HG03280 (cell line): ENCODE measurements around the gene C6orf62.
"Not testable (repeated sequence)": the region's sequence is repeated elsewhere in the genome, so short reads cannot be mapped to it uniquely, and the experiment has no call there.

Source experiments
- ATAC-seq: cut with Tn5 transposase; IDR thresholded peaks from one replicate; pipeline ENCODE4 v1.9.1; 2021; ENCODE audit warnings: mild to moderate bottlenecking, moderate library complexity; ENCODE audit not compliant: unreplicated experiment

C6orf62 gene

GRCh38 chr6:24702720-24703282 lies 16.2 kb downstream of the C6orf62 start:
- ATAC-seq = no peak

GRCh38 chr6:24699521-24700359 lies 19.2 kb downstream of the C6orf62 start:
- no peak for ATAC-seq

GRCh38 chr6:24696097-24696496 lies 22.9 kb downstream of the C6orf62 start:
- no peak for ATAC-seq

GRCh38 chr6:24695635-24696034 lies 23.3 kb downstream of the C6orf62 start:
- ATAC-seq = peak; percentile 50

GRCh38 chr6:24694198-24694597 lies 24.8 kb downstream of the C6orf62 start:
- ATAC-seq = no peak

GRCh38 chr6:24692848-24693592 lies 25.9 kb downstream of the C6orf62 start:
- ATAC-seq = no peak

- ATAC-seq = no peak
These were observed 26.5 kb downstream of the C6orf62 start for GRCh38 chr6:24692415-24692814.

- ATAC-seq = no peak
These were observed 27.0 kb downstream of the C6orf62 start for GRCh38 chr6:24692003-24692402.

- ATAC-seq = no peak
These were observed 27.4 kb downstream of the C6orf62 start for GRCh38 chr6:24691550-24691949.

- no peak for ATAC-seq
These were observed 28.4 kb downstream of the C6orf62 start for GRCh38 chr6:24690593-24690992.

- no peak for ATAC-seq
These were observed 29.0 kb downstream of the C6orf62 start for GRCh38 chr6:24689964-24690363.

GRCh38 chr6:24686946-24687345 lies 32.0 kb downstream of the C6orf62 start:
- ATAC-seq = no peak

- ATAC-seq = no peak
These were observed 32.5 kb downstream of the C6orf62 start for GRCh38 chr6:24686408-24686807.

GRCh38 chr6:24683297-24684296 lies 35.4 kb downstream of the C6orf62 start:
- ATAC-seq = no peak

- no peak for ATAC-seq
These were observed 38.4 kb downstream of the C6orf62 start for GRCh38 chr6:24680582-24680981.

- not testable (repeated sequence) for ATAC-seq
These were observed 40.1 kb downstream of the C6orf62 start for GRCh38 chr6:24678792-24679352.

- ATAC-seq = no peak
These were observed 45.3 kb downstream of the C6orf62 start for GRCh38 chr6:24673625-24674024.

GRCh38 chr6:24672620-24673182 lies 46.3 kb downstream of the C6orf62 start:
- ATAC-seq = no peak

- not testable (repeated sequence) for ATAC-seq
These were observed 47.9 kb downstream of the C6orf62 start for GRCh38 chr6:24671077-24671476.

GRCh38 chr6:24670492-24670891 lies 48.5 kb downstream of the C6orf62 start:
- not testable (repeated sequence) for ATAC-seq
